MG63 (cell line): ENCODE data around the gene GJB1. TPM values are rescaled to one million over a fixed set of nuclear protein-coding genes. Genes with fewer than 3 reads are reported as not detected.
"Not testable (repeated sequence)": the region's sequence is repeated elsewhere in the genome, so short reads cannot be mapped to it uniquely, and the experiment has no call there.

Experiments used
- DNase-seq: peaks from one replicate; pipeline ENCODE4 v3.0.0-alpha.2; 2020
- H3K27me3 ChIP-seq: fragments of 250-450 bp; sonication (Bioruptor Pico); 2 replicates; pipeline ENCODE4 v1.5.1; 2020; ENCODE audit warnings: mild to moderate bottlenecking, moderate library complexity
- H3K36me3 ChIP-seq: fragments of 250-450 bp; sonication (Bioruptor Pico); 2 replicates; pipeline ENCODE4 v1.5.1; 2020; ENCODE audit warnings: mild to moderate bottlenecking, moderate library complexity
- H3K4me3 ChIP-seq: fragments of 250-450 bp; sonication (Bioruptor Pico); 2 replicates; pipeline ENCODE4 v1.5.1; 2020; ENCODE audit warnings: mild to moderate bottlenecking, moderate library complexity
- H3K9me3 ChIP-seq: fragments of 250-450 bp; sonication (Bioruptor Pico); 2 replicates; pipeline ENCODE4 v1.5.1; 2020; ENCODE audit warnings: mild to moderate bottlenecking, moderate library complexity
- total RNA-seq: library from RNA; depleted of rRNA; stranded (reverse); fragments of >200 nt; shearing (Covaris generic); gene quantifications from 2 replicates; pipeline ENCODE4 v1.2.3, GENCODE V29; 2014; ENCODE audit warnings: low replicate concordance

Gene GJB1
- total RNA-seq, 1 experiment from 2014 or later: not detected

DNA sequence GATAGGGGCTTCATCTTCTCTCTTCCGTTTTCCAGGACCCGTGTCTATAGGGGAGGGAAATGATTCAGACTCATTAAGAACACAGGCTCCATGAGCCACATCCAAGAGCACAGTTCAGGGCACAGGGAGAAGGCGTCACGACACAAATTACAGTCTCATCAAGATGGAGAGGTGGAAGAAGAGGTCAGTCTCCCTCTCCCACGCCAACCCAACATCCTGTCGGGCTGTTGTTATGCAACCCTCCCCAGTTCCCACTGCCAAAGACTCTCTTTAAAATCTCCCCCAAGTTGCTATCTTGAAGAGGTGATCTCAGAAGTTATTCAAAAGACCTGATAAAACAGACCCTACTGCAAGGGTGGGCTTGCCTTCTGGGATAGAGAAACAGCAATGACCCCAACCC, 18.3 kb downstream of the GJB1 start:
- Histone ChIP-seq H3K9me3 (no peaks in the 10 kb centered on the region), H3K27me3 (no peaks in the 10 kb centered on the region), H3K36me3 (no peaks in the 10 kb centered on the region), H3K4me3 (no peak overlapping the region)
- DNase-seq: no peak

DNA sequence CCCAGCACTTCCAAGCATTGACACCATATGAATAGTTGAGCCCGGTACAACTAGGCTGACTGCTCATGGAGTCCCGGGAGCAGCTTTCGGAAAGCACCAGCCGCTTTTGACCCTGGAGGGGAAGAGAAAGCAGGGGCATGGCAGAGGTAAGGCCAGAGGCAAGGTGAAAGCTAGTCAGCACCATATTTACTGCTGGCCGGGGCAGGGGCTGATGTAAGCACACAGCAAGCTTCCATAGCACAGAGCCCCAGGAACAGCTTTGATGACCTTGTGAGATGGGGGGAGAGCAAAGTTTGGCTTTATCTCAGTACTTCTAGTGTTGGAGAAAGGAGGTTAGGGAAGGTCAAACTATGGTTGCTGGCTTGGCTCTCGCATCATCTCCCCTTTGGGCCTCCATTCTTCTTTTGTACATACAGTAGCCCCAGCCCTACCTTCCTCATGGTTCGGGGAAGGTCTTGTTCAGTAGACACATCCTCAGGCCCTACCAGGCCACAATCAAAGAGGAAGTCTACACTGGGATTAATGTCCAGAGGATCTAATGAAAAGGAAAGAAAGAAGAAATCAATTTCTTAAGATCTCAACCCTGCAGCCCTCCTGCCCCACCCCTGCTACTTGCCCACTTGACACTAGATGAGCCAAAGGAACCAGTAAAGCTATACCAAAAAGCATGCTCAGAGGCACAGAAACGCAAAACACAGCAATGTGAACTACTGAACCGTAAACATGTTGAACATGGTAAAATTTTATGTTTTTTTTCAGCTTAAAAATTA, 21.5 kb downstream of the GJB1 start:
- H3K9me3 ChIP-seq: no peaks in the 10 kb centered on the region
- H3K27me3 ChIP-seq: no peaks in the 10 kb centered on the region
- peaks cover 2% of the 10 kb centered on the region; the same call in 1 of the 2 replicates for H3K36me3 ChIP-seq
- DNase-seq: no peak
- H3K4me3 ChIP-seq: no peak overlapping the region

DNA sequence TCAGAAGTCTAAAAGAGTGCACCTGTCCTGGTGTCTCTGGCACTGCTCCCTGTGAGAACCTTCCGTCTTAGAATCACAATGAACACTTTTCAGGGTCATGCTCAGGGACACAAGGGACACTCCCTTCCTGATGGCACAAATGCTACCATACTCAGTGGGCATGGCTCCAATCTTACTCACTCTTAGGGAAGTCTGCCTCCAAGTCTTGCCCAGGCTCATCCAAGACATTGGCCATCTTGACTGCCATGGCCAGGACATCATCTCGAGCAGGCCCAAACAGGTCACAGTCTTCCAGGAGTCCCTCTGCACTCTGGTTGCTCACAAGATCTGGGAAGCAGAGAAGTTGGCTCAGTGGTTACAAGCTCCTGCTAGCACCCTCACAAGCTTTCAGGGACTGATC, 22.1 kb downstream of the GJB1 start:
- Histone ChIP-seq H3K36me3 (peaks cover 2% of the 10 kb centered on the region; the same call in 1 of the 2 replicates), H3K27me3 (no peaks in the 10 kb centered on the region), H3K4me3 (no peak overlapping the region), H3K9me3 (no peaks in the 10 kb centered on the region)
- no peak for DNase-seq

DNA sequence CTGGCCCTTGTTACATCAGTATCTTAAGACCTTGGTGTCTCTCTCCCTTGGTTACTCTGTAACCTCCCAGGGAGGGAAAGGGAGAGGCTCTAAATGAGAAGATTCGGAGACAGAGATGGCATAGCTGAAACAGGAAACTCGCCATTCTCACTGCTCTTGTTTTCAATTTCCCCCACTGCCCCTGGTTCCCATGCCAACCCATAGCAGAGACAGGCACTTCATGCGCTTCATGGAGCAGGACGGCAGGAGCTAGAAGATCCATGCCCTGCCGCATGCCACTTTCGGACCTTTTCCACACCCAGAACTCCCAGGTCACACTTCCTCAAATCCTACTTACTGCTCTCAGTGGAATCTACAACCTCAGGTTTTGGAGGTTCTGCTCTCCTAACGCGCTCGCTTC, 27.8 kb downstream of the GJB1 start:
- no peak for DNase-seq
- Histone ChIP-seq H3K36me3 (peaks cover 2% of the 10 kb centered on the region; the same call in 1 of the 2 replicates), H3K9me3 (no peaks in the 10 kb centered on the region), H3K27me3 (no peaks in the 10 kb centered on the region), H3K4me3 (no peak overlapping the region)

DNA sequence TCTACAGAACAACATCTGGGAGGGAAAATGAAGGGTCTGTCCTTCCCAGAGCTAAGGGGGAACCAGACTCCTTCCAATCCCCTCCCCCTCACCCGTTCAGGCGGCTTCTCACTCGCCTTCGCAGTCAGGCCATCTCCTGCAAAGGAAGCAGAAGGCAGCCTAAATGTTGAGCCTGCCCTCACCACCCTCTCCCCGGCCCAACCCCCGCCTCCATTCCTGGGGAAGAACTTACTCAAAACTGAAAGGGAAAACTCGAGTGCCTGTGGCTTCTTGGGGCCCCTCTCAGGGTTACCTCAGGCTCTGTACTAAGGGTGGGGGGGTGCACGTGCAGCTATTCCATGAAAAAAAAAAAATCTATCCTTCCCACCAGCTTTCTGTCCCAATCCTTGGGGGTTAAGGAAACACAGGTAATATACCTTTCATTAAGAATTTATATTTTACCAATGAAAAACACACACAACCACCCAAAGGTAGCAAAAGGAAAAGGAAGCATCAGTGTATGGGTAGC, 28.5 kb downstream of the GJB1 start:
- no peak overlapping the region for H3K4me3 ChIP-seq

DNA sequence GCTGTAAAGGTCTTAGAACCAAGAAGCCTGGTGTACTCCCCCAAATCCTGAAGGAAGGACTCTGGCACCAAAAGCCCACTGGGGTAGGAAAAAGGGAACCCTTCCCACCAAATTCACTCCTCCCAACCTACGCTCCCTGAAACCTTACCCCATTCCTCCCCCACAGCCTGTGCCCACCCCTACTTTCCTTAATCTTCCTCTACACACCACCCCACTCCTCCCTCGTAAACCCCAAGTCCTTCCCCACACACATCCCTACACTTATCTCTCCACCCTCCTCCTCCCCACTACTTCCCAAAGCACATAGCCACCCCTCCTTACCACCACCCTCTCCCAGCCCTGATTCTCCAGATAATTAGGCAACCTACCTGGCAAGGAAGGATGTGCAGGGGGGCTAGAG, 29.2 kb downstream of the GJB1 start:
- DNase-seq: no peak
- H3K9me3 ChIP-seq: no peaks in the 10 kb centered on the region
- H3K27me3 ChIP-seq: no peaks in the 10 kb centered on the region
- H3K4me3 ChIP-seq: no peak overlapping the region
- H3K36me3 ChIP-seq: peaks cover 2% of the 10 kb centered on the region; the same call in 1 of the 2 replicates

More for the DNA sequence above, 28.5 kb downstream of the GJB1 start:
- H3K36me3 ChIP-seq: peaks cover 2% of the 10 kb centered on the region; the same call in 1 of the 2 replicates
- H3K9me3 ChIP-seq: no peaks in the 10 kb centered on the region
- no peaks in the 10 kb centered on the region for H3K27me3 ChIP-seq
- no peak for DNase-seq

DNA sequence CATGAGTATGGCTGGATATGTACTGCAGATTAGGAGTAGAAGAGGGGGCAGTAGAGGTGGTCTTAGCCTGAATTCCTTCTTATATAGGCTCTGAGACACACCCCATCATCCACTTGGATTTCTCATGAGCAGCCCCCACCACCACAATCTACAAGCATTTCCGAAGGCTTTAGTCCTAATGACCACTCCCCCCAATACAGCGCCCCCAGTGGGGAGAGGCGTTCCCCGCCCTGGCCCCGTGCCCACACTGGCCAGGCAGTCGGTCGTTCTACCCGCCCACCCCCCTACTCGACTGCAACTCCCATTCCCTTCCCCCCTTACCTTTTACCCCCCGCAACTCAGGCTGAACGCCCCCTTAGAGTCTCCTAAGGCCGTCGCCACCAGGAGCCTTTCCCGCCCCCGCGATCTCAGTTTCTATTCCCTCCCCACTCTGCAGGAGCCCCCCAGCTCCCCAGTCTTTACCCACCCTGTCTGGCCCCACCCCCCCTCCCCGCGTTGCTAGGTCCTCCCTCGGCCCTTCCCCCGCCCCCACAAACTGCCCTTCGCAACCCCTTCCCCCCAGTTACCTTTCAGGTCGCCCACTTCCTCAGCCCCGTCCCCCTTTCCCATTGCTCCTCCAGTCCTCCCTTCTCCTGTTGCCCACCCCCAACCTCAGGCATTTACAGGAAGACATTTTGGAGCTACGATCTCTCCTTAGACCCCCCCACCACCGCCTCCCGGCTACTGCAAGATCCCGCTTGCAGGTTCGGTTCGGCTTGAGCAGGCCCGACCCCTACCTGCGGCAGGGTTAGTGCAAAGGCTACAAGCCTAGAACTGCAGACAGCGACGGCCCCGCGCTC, 30.4 kb downstream of the GJB1 start:
- no peaks in the 10 kb centered on the region for H3K9me3 ChIP-seq
- H3K36me3 ChIP-seq: peaks cover 2% of the 10 kb centered on the region; the same call in 1 of the 2 replicates
- peak overlapping the region; percentile 82 for H3K4me3 ChIP-seq
- DNase-seq: peak; percentile 47
- no peaks in the 10 kb centered on the region for H3K27me3 ChIP-seq

DNA sequence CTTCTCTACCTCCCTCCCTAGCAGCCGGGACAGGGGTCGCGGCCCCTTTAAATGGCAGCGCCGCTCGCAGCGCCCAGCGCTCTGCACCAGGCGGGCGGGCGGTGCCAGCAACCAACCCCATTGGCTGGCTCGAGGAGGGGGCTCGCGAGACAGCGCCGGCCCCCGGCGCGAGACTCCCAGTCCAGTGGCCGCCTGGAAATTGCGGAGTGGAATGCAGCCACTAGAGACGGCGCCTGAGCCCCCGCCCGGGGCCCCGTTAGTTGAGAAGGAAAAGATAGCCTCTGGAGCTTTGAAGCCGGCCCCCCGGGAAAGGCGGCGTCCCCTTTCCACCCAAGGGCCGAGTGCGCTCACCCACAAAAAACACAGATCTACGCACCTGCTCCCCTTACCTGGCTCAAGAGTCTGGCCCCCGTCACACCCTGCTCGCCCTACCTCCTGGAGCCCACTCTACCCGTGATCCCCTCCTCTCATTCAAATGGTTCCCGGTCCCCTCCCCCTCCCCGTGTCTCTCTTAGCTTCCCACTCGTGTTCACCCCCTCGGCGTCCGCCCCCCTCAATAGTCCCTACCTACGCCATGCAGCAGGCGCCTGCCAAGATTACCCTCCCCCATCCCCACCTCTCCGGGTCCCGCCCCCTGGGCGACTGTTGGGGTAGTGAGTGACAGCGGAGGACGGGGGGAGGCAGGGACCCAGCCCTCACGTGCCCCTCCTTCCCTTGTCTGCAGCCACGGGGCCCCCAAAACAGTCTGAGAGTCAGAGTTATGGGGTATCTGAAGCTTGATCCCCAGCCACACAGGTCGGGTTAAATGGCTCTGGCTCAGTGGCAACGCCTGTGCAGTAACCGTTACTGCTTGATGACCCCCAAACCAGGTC, 31.3 kb downstream of the GJB1 start, which contains the start of gene ZMYM3:
Gene ZMYM3 (minus strand): TSS at position 49 of the 872 bp plus-strand sequence. CDS start 885 bp downstream, outside the sequence.
- peak; percentile 89 for DNase-seq
- H3K27me3 ChIP-seq: no peaks in the 10 kb centered on the region
- no peaks in the 10 kb centered on the region for H3K9me3 ChIP-seq
- no peaks in the 10 kb centered on the region for H3K36me3 ChIP-seq
- peak within 1 kb of the TSS; percentile 82 for H3K4me3 ChIP-seq

DNA sequence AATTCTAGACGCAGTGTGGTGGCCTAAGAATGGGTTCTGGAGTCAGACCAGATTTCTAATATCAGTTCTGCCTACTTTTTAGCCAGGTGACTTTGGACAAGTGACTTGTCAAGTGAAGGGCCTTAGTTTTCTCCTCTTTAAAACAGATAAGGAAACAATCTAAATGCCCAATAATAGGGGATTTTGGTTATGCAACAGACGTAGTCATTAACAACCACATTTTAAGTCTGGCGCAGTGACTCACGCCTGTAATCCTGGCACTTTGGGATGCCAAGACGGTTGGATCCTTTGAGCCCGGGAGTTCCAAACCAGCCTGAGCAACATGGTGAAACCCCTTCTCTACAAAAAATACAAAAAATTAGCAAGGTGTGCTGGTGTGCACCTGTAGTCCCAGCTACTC, 33.0 kb downstream of the GJB1 start:
- Histone ChIP-seq H3K9me3 (no peaks in the 10 kb centered on the region), H3K36me3 (no peaks in the 10 kb centered on the region), H3K4me3 (no peak overlapping the region), H3K27me3 (no peaks in the 10 kb centered on the region)
- peak; percentile 15 for DNase-seq

DNA sequence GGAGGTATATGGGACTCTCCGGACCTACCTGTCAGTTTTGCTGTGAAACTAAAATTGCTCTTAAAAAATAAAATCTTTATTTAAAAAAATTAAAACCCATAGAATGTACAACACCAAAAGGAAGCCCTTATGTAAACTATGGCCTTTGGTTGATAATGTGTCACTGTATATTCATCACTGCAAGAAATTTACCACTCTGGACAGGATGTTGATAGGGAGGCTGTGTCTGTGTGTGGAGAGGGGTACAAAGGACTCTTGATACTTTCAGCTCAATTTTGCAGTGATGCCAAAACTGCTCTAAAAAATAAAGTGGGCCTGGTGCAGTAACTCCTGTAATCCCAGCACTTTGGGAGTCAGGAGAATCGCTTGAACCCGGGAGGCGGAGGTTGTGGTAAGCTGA, 33.8 kb downstream of the GJB1 start:
- DNase-seq: no peak
- no peaks in the 10 kb centered on the region for H3K27me3 ChIP-seq
- no peaks in the 10 kb centered on the region for H3K9me3 ChIP-seq
- H3K36me3 ChIP-seq: no peaks in the 10 kb centered on the region
- H3K4me3 ChIP-seq: no peak overlapping the region

DNA sequence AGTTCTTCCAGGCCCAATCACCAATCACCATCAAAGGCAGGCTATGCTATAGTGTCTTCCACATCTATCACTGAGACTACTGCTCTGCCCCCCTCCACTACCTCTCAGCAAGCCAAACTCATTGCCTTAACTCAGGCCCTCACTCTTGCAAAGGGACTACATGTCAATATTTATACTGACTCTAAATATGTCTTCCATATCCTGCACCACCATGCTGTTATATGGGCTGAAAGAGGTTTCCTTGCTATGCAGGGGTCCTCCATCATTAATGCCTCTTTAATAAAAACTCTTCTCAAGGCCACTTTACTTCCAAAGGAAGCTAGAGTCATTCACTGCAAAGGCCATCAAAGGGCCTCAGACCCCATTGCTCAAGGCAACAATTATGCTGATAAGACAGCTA, 45.6 kb downstream of the GJB1 start:
- not testable (repeated sequence) for H3K9me3 ChIP-seq, H3K4me3 ChIP-seq, H3K27me3 ChIP-seq, H3K36me3 ChIP-seq, DNase-seq

DNA sequence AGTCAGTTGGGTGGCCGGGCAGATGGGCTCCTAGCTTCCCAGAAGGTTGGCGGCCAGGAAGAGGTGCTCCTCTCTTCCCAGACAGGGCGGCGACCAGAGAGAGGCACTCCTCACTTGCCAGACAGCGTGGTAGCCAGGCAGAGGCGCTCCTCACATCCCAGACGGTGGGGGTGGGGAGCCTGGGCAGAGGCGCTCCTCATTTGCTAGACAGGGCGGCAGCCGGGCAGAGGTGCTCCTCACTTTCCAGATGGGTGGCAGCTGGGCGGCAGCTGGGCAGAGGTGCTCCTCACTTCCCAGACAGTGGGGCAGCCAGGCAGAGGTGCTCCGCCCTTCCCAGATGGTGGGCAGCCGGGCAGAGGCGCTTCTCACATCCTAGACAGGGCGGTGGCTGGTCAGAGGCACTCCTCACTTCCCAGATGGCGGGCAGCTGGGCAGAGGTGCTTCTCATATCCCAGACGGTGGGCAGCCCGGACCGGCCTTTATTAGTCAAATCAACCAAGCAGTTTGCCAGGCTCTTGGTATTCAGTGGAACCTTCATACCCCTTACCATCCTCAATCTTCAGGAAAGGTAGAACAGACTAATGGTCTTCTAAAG, 46.9 kb downstream of the GJB1 start:
- no peaks in the 10 kb centered on the region for H3K27me3 ChIP-seq
- H3K36me3 ChIP-seq: no peaks in the 10 kb centered on the region
- H3K9me3 ChIP-seq: no peaks in the 10 kb centered on the region
- no peak for DNase-seq
- H3K4me3 ChIP-seq: no peak overlapping the region

DNA sequence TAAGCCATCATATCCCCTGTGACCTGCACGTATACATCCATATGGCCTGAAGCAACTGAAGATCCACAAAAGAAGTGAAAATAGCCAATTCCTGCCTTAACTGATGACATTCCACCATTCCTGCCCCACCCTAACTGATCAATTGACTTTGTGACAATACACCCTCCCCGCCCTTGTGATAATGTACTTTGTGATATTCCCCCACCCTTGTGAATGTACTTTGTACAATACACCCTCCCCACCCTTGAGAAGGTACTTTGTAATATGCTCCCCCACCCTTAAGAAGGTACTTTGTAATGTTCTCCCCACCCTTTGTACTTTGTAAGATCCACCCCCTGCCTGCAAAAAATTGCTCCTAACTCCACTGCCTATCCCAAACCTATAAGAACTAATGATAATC, 49.3 kb downstream of the GJB1 start:
- H3K9me3 ChIP-seq, H3K4me3 ChIP-seq, H3K27me3 ChIP-seq, H3K36me3 ChIP-seq, DNase-seq: not testable (repeated sequence)
